ENCODE results near the gene AKNAD1.

DNA sequence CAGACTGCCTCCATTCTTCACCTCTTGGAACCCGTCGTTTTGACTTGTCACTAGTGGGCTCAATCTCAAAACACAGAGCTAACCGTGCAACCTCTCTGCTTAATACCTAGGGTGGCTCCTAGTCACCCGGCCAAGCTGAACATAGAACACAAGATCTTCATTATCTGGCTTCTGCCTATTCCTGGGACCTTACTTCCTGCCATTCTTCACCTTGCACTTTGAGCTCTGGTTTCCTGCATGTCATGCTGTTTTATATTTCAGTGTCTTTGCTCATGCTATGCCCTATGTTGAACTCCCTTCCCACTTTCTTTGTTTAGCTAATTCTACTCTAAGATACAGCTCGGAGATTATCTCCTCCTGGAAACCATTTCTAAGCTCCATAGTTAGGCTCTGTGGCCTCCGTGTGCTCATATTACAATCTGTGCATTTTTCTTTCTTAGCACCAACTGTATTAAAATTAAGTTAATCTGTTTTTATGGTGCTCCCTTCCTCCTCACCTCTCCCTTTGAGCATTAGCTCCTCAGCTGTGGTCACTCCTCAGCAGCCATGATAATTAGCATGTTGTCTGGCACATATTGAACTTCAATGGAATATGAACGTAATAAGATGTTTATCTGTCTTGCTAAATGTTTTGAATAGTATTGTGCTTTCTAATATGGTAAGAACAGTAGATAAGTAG lies 33.0 kb upstream of the AKNAD1 start:
- TF ChIP-seq, protein P1, sequence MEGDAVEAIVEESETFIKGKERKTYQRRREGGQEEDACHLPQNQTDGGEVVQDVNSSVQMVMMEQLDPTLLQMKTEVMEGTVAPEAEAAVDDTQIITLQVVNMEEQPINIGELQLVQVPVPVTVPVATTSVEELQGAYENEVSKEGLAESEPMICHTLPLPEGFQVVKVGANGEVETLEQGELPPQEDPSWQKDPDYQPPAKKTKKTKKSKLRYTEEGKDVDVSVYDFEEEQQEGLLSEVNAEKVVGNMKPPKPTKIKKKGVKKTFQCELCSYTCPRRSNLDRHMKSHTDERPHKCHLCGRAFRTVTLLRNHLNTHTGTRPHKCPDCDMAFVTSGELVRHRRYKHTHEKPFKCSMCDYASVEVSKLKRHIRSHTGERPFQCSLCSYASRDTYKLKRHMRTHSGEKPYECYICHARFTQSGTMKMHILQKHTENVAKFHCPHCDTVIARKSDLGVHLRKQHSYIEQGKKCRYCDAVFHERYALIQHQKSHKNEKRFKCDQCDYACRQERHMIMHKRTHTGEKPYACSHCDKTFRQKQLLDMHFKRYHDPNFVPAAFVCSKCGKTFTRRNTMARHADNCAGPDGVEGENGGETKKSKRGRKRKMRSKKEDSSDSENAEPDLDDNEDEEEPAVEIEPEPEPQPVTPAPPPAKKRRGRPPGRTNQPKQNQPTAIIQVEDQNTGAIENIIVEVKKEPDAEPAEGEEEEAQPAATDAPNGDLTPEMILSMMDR (CRISPR knock-in tag; IDR thresholded peaks at IDR 0.05) = no peak
- TF ChIP-seq KAT7 (CRISPR knock-in tag; IDR thresholded peaks at IDR 0.05; ENCODE audit: borderline replicate concordance) (no peak), KDM1A (CRISPR knock-in tag; IDR thresholded peaks at IDR 0.05) (no peak), EZH2 (conservative IDR thresholded peaks at IDR 0.05; ENCODE audit: low read depth, low read length) (no peak), ZSCAN30 (CRISPR knock-in tag; IDR thresholded peaks at IDR 0.05) (no peak)
- TF ChIP-seq, protein P2, sequence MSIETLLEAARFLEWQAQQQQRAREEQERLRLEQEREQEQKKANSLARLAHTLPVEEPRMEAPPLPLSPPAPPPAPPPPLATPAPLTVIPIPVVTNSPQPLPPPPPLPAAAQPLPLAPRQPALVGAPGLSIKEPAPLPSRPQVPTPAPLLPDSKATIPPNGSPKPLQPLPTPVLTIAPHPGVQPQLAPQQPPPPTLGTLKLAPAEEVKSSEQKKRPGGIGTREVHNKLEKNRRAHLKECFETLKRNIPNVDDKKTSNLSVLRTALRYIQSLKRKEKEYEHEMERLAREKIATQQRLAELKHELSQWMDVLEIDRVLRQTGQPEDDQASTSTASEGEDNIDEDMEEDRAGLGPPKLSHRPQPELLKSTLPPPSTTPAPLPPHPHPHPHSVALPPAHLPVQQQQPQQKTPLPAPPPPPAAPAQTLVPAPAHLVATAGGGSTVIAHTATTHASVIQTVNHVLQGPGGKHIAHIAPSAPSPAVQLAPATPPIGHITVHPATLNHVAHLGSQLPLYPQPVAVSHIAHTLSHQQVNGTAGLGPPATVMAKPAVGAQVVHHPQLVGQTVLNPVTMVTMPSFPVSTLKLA (IDR thresholded peaks at IDR 0.05) = no peak
